Tibial artery (tissue), 4 donors: ENCODE results near the gene TFEB.
A peak's percentile ranks its signal among the peaks of the same experiment; 100 is the strongest.

ENCODE experiments used
- DNase-seq, 2 donors: peaks; one replicate each; pipeline ENCODE4 v3.0.0-alpha.2; 2019
- H3K27ac ChIP-seq, 2 donors: fragments of 200-600 bp; sonication (generic) in 1 of 2; 1 replicate in 1 of 2; 2 replicates in 1 of 2; pipeline ENCODE4 v1.5.1; 2018 to 2019; ENCODE audit warnings: mild to moderate bottlenecking in 1 of 2
- H3K27me3 ChIP-seq, 2 donors: fragments of 200-600 bp; sonication (generic) in 1 of 2; one replicate each; pipeline versions ENCODE4 v1.5.1 to v1.6.0; 2016 to 2019
- H3K36me3 ChIP-seq, 3 donors: fragments of 200-600 bp; sonication (generic) in 2 of 3; one replicate each; pipeline ENCODE4 v1.5.1; 2016 to 2019; ENCODE audit warnings: mild to moderate bottlenecking in 2 of 3
- H3K4me1 ChIP-seq, 4 donors: fragments of 200-600 bp; sonication (generic) in 2 of 4; 1 replicate in 3 of 4; 2 replicates in 1 of 4; pipeline ENCODE4 v1.5.1; 2016 to 2019
- H3K4me3 ChIP-seq, 2 donors: fragments of 200-600 bp; sonication (generic) in 1 of 2; 1 replicate in 1 of 2; 2 replicates in 1 of 2; pipeline ENCODE4 v1.5.1; 2018 to 2019; ENCODE audit warnings: mild to moderate bottlenecking in 2 of 2
- H3K9me3 ChIP-seq, 3 donors: fragments of 200-600 bp; sonication (generic) in 1 of 3; one replicate each; pipeline ENCODE4 v1.5.1; 2016 to 2019
- intact Hi-C: fragments of 100-400 bp; cut with DNase I; formaldehyde crosslinking; loops from one replicate; pipeline ENCODE4 v1.15.0; 2023; ENCODE audit warnings: low total_unique reads
- TF ChIP-seq, protein P1 (sequence below), 2 experiments: fragments of 200-600 bp in 1 of 2; fragments of 450-650 bp in 1 of 2; IDR thresholded peaks; one replicate each; pipeline ENCODE4 v1.5.1; 2017 to 2019; ENCODE audit warnings: antibody characterized with exemption in 2 of 2, mild to moderate bottlenecking in 1 of 2, moderate library complexity in 1 of 2

TFEB gene

GRCh38 chr6:41675176-41675775 lies 60.1 kb downstream of the TFEB start:
- Histone ChIP-seq H3K9me3 (no peaks in the 10 kb centered on the region), H3K4me3 (no peak overlapping the region), H3K27ac (no peak overlapping the region), H3K4me1 (no peaks in the 10 kb centered on the region), H3K36me3 (no peaks in the 10 kb centered on the region), H3K27me3 (peaks cover 0 to 5% of the 10 kb centered on the region in 2 donors)
- peak in 1 of 2 donors; percentile 31 for DNase-seq
- TF ChIP-seq, protein P1, sequence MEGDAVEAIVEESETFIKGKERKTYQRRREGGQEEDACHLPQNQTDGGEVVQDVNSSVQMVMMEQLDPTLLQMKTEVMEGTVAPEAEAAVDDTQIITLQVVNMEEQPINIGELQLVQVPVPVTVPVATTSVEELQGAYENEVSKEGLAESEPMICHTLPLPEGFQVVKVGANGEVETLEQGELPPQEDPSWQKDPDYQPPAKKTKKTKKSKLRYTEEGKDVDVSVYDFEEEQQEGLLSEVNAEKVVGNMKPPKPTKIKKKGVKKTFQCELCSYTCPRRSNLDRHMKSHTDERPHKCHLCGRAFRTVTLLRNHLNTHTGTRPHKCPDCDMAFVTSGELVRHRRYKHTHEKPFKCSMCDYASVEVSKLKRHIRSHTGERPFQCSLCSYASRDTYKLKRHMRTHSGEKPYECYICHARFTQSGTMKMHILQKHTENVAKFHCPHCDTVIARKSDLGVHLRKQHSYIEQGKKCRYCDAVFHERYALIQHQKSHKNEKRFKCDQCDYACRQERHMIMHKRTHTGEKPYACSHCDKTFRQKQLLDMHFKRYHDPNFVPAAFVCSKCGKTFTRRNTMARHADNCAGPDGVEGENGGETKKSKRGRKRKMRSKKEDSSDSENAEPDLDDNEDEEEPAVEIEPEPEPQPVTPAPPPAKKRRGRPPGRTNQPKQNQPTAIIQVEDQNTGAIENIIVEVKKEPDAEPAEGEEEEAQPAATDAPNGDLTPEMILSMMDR (IDR thresholded peaks at IDR 0.05): no peak
- intact Hi-C loops: no loop called here

- Histone ChIP-seq H3K36me3 (no peaks in the 10 kb centered on the region), H3K27ac (no peak overlapping the region), H3K9me3 (no peaks in the 10 kb centered on the region), H3K4me1 (no peaks in the 10 kb centered on the region), H3K4me3 (no peak overlapping the region), H3K27me3 (peaks cover 0 to 5% of the 10 kb centered on the region in 2 donors)
- intact Hi-C loops: no loop called here
- TF ChIP-seq, protein P1 (IDR thresholded peaks at IDR 0.05): no peak
- peak in 1 of 2 donors; percentile 27 for DNase-seq
Measured at GRCh38 chr6:41674231-41675000, 61.0 kb downstream of the TFEB start.

- Histone ChIP-seq H3K4me1 (no peaks in the 10 kb centered on the region), H3K4me3 (no peak overlapping the region), H3K27ac (no peak overlapping the region), H3K9me3 (no peaks in the 10 kb centered on the region), H3K36me3 (no peaks in the 10 kb centered on the region), H3K27me3 (peaks cover 0 to 5% of the 10 kb centered on the region in 2 donors)
- TF ChIP-seq, protein P1 (IDR thresholded peaks at IDR 0.05): no peak
- intact Hi-C loops: no loop called here
- DNase-seq: no peak
Measured at GRCh38 chr6:41673704-41674000, 61.8 kb downstream of the TFEB start.

- H3K4me3 ChIP-seq: no peak overlapping the region
- DNase-seq: no peak
- no peaks in the 10 kb centered on the region for H3K9me3 ChIP-seq
- intact Hi-C loops: no loop called here
- H3K27me3 ChIP-seq: peaks cover 0 to 5% of the 10 kb centered on the region in 2 donors
- no peak overlapping the region for H3K27ac ChIP-seq
- TF ChIP-seq, protein P1 (IDR thresholded peaks at IDR 0.05): no peak
- no peaks in the 10 kb centered on the region for H3K36me3 ChIP-seq
- no peaks in the 10 kb centered on the region for H3K4me1 ChIP-seq
Measured at GRCh38 chr6:41672816-41673703, 62.3 kb downstream of the TFEB start.

DNA sequence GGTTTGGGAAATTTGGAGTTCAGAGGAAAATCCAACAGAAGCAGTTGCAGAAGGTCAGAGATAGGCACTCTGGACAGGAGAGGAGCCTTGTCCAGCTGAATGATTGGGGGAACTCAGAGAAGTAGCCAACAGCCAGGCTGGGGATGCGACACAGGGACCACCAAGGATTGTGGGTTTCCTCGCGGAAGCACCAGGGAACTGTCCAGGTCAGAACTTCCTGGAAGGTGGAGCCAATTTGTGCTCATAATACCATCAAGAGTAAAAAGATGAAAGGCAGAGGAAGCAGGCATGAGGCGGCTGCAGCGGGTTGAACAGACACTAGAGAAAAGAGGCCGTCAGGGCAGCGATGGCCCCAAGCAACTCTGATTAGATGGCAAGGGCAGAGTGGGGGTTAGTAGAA lies 63.4 kb downstream of the TFEB start:
- TF ChIP-seq, protein P1 (IDR thresholded peaks at IDR 0.05): no peak
- Histone ChIP-seq H3K27me3 (peaks cover 0 to 5% of the 10 kb centered on the region in 2 donors), H3K27ac (no peak overlapping the region), H3K9me3 (no peaks in the 10 kb centered on the region), H3K36me3 (no peaks in the 10 kb centered on the region), H3K4me3 (no peak overlapping the region), H3K4me1 (no peaks in the 10 kb centered on the region)
- no peak for DNase-seq
- intact Hi-C loops: no loop called here
